Measurements from ENCODE around the gene COA1.

Gene COA1

DNA sequence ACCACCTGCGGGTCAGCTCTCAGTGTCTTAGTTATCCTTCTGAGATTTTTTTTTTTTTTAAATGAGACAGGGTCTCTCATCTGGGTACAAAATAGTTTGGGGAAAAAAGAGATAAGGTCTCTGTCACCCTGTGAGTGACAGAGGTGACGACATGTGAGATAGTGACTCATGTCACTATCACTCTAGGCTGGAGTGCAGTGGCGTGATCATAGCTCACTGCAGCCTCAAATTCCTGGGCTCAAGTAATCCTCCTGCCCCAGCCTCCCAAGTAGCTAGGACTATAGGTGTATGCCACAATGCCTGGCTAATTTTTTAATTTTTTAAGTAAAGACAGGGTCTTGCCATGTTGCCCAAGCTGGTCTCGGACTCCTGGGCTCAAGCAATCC lies 39.6 kb upstream of the COA1 start:
- no peak overlapping the region for H3K4me3 ChIP-seq (ENCODE audit: low read depth, low read length)

DNA sequence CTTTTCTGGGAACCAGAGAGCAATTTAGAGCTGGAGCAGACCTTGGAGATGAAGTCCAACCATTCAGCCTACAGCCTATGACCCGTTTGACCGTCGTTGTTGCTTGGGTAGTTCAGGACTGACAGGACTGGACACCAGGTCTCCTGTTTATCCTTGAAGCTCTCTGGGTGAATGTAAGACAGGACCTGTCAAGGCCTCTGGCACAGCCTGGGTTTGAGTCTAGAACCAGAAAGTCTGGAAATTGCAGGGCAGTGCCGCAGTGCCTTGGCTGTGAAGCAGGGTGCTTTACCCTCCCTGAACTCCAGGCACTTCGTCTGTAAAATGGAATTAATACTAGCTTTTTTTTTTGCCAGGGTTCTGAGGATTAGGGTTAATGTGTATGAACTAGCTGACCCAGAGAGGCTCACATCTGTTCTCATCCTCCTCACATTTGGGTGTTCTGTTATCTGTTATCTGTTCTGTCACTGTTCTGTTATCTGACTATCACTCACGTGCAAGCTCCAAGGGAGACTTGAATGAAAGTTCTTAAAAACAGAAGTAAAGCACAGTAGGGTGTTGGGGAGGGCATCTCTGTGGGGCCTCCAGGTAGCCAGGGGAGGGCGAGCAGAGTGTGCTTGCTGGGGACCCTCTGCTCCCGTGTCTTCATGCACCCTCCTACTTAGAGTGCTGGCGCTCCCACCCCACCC lies 39.0 kb upstream of the COA1 start:
- TF ChIP-seq, protein P1, sequence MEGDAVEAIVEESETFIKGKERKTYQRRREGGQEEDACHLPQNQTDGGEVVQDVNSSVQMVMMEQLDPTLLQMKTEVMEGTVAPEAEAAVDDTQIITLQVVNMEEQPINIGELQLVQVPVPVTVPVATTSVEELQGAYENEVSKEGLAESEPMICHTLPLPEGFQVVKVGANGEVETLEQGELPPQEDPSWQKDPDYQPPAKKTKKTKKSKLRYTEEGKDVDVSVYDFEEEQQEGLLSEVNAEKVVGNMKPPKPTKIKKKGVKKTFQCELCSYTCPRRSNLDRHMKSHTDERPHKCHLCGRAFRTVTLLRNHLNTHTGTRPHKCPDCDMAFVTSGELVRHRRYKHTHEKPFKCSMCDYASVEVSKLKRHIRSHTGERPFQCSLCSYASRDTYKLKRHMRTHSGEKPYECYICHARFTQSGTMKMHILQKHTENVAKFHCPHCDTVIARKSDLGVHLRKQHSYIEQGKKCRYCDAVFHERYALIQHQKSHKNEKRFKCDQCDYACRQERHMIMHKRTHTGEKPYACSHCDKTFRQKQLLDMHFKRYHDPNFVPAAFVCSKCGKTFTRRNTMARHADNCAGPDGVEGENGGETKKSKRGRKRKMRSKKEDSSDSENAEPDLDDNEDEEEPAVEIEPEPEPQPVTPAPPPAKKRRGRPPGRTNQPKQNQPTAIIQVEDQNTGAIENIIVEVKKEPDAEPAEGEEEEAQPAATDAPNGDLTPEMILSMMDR (IDR thresholded peaks at IDR 0.05; ENCODE audit: borderline replicate concordance, insufficient read depth, low read depth, low read length): no peak
- H3K4me3 ChIP-seq (ENCODE audit: low read depth, low read length): no peak overlapping the region

More for the DNA sequence above, 39.6 kb upstream of the COA1 start:
- TF ChIP-seq, protein P1 (IDR thresholded peaks at IDR 0.05; ENCODE audit: borderline replicate concordance, insufficient read depth, low read depth, low read length): no peak

DNA sequence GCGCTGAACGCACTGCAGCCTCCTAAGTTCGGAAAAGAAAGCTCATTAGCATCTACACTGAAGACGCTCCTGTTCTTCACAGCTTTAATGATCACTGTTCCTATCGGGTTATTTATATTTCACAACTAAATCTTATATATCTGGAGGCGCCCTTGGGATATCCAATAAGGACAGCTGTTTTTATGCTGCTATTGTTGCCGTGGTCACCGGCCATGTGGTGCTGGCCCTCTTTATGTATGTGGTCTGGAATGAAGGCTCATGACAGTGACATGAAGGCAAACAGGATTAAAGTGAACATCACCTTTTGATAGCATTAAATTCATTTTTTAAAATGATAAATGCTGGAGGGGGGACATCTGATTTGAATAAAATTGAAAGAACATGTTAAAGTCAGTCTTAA lies 38.0 kb upstream of the COA1 start:
- H3K4me3 ChIP-seq (ENCODE audit: low read depth, low read length): no peak overlapping the region
- TF ChIP-seq, protein P1 (IDR thresholded peaks at IDR 0.05; ENCODE audit: borderline replicate concordance, insufficient read depth, low read depth, low read length): no peak

DNA sequence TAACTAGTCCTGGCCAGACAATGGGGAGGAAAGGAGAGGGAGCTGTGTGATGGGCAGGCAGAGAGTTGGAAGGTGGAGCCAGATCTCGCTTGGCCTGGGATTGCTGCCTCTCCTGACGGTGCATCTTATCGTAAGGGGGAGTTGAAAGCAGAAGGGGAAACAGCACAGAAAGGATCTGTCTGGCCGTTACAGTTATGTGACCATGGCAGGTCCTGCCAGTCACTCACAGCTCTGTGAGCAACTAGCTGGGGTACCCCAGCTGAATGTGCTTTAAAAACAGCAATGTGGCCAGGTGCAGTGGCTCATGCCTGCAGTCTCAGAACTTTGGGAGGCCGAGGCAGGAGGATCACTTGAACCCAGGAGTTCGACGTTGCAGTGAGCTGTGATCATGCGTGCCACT lies 37.2 kb upstream of the COA1 start:
- TF ChIP-seq, protein P1 (IDR thresholded peaks at IDR 0.05; ENCODE audit: borderline replicate concordance, insufficient read depth, low read depth, low read length): no peak
- no peak overlapping the region for H3K4me3 ChIP-seq (ENCODE audit: low read depth, low read length)

DNA sequence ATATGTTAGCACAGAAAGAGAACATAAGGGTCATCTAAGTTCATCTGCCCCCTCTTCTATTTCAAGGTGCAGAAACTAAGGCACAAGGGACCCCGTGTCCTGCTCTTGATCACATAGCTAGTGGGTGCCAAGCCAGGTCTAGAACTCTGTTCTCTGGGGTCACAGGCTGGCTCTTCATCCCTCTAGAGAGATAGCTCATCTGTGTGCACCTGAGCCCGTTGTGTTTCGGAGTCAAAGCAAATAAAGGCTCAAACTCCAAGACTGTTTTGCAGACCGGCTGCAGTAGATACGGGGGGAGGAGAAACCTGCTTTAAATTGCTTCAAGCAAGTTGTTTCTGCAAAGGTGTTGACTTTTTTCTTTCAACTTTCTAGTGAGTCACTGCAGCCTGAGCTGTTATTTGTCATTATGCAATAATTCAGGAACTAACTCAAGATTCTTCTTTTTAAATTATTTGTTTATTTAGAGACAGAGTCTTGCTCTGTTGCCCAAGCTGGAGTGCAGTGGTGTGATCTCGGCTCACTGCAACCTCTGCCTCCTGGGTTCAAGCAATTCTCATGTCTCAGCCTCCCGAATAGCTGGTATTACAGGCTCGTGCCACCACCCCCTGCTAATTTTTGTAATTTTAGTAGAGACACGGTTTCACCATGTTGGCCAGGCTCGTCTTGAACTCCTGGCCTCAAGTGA lies 35.6 kb upstream of the COA1 start:
- no peak overlapping the region for H3K4me3 ChIP-seq (ENCODE audit: low read depth, low read length)
- TF ChIP-seq, protein P1 (IDR thresholded peaks at IDR 0.05; ENCODE audit: borderline replicate concordance, insufficient read depth, low read depth, low read length): no peak

DNA sequence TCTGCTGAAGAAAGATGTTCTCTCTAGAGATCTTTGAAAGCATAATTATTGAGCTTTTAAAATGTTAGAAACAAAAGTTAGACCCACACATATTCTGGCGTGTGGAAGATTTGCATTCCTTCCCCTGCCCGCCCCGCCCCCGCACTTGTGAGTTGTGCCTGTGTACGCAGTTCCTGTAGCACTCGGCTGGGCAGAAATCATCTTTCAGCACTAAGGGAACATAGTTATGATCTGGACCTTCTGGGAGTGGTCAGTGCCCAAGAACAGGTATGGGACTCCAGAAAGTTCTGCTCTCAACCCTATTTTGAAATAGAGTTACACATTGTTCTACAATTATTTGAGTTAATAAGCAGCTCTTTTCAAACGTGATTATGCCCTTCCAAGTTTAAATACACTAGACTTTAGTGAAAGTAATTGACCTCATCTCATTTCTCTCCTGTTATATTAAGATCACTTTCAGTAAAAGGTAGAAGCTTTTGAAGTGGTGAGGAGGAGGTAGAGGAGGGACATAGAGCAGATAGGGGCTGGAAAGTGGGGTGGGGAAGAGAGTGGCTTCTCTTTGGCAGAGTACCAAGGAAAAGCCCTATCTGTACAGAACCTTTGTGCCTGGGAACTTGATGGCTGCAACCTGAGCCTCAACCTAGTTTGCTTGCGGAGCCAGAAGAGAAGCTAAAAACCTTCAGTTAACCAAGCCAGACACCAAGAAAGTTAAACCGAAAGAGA lies 34.9 kb upstream of the COA1 start:
- H3K4me3 ChIP-seq (ENCODE audit: low read depth, low read length): no peak overlapping the region
- TF ChIP-seq, protein P1 (IDR thresholded peaks at IDR 0.05; ENCODE audit: borderline replicate concordance, insufficient read depth, low read depth, low read length): no peak
